HepG2 (cell line): Measurements from ENCODE around the gene NDOR1. TPM values are rescaled to one million over a fixed set of nuclear protein-coding genes. Genes with fewer than 3 reads are reported as not detected.

Experiments used
- ATAC-seq: fragments of 200-7000 bp; cut with Tn5 transposase; 3 replicates; pipeline ENCODE4 v1.9.1; 2020; ENCODE audit warnings: mild to moderate bottlenecking, moderate library complexity
- BruUV-seq: library from RNA; stranded (reverse); fragments of 400-500 nt; replicated peaks from 2 replicates; lab custom pipeline; 2021; lab: Mats Ljungman, UMichigan
- CTCF ChIA-PET: fragments of 300-600 bp; formaldehyde crosslinking; extraction: SDS; loops from one replicate; lab custom pipeline; 2021; ENCODE audit warnings: low total read pairs, inconsistent platforms, low intra/inter-chr PET ratio; lab: Yijun Ruan, JAX
- POLR2A ChIA-PET: fragments of 350-600 bp; sonication (Branson Sonifier 250); formaldehyde crosslinking; loops from one replicate; lab custom pipeline; 2020; ENCODE audit warnings: antibody characterized with exemption, inconsistent platforms; lab: Yijun Ruan, JAX
- DNase-seq: peaks from one replicate; pipeline ENCODE4 v3.0.0-alpha.2; 2015; ENCODE audit warnings: low spot score
- FAIRE-seq: peaks from 3 replicates; lab custom pipeline; 2011; peaks lifted over from hg19 to GRCh38; lab: Jason Lieb, UNC
- H2AFZ ChIP-seq: one replicate; pipeline ENCODE4 v1.6.1; 2011; ENCODE audit warnings: low read length, inconsistent platforms
- H3K27ac ChIP-seq: fragments of 300-600 bp; 3 replicates; pipeline ENCODE4 v1.8.0; 2011; ENCODE audit warnings: mixed run types, mild to moderate bottlenecking, mixed read lengths, low read length, inconsistent platforms; ENCODE audit not compliant: insufficient read depth; ENCODE audit errors: extremely low read length
- H3K27me3 ChIP-seq, 2 experiments: fragments of 200-600 bp in 1 of 2; 2 replicates in 1 of 2; 3 replicates in 1 of 2; pipeline versions ENCODE4 v1.6.0 to v1.8.0; 2011; ENCODE audit warnings: low read length in 2 of 2, mild to moderate bottlenecking in 2 of 2, moderate library complexity in 2 of 2, inconsistent platforms in 1 of 2; ENCODE audit not compliant: insufficient read depth in 2 of 2, control insufficient read depth in 1 of 2
- H3K36me3 ChIP-seq, 2 experiments: fragments of 200-600 bp in 1 of 2; replicated peaks in 1 of 2; 2 replicates in 1 of 2; 3 replicates in 1 of 2; pipeline versions ENCODE4 v1.5.1 to v1.8.0; 2011; ENCODE audit warnings: low read length in 2 of 2, inconsistent platforms in 1 of 2; ENCODE audit not compliant: insufficient read depth in 2 of 2, control insufficient read depth in 1 of 2
- H3K4me1 ChIP-seq: 2 replicates; pipeline ENCODE4 v1.5.1; 2012; ENCODE audit warnings: low read length, inconsistent platforms; ENCODE audit not compliant: insufficient read depth
- H3K4me2 ChIP-seq: 2 replicates; pipeline ENCODE4 v1.6.0; 2011; ENCODE audit warnings: low read depth, low read length, inconsistent platforms
- H3K4me3 ChIP-seq, 3 experiments: fragments of 200-600 bp in 1 of 3; sonication (generic), shearing (Covaris generic) in 1 of 3; replicated peaks in 1 of 3; 2 replicates each; pipeline ENCODE4 v1.5.1; 2011 to 2016; ENCODE audit warnings: low read length in 3 of 3, inconsistent platforms in 2 of 3, low read depth in 2 of 3, mild to moderate bottlenecking in 2 of 3, control low read depth in 1 of 3, mixed read lengths in 1 of 3; ENCODE audit not compliant: insufficient read depth in 1 of 3
- H3K79me2 ChIP-seq: one replicate; pipeline ENCODE4 v1.6.1; 2011; ENCODE audit warnings: low read length, inconsistent platforms; ENCODE audit not compliant: insufficient read depth
- H3K9ac ChIP-seq: 2 replicates; pipeline ENCODE4 v1.6.0; 2011; ENCODE audit warnings: mild to moderate bottlenecking, low read depth, low read length, inconsistent platforms; ENCODE audit not compliant: insufficient read depth
- H3K9me3 ChIP-seq: 2 replicates; pipeline ENCODE4 v1.5.1; 2012; ENCODE audit warnings: mild to moderate bottlenecking, low read length
- H4K20me1 ChIP-seq: 2 replicates; pipeline ENCODE4 v1.6.0; 2011; ENCODE audit warnings: inconsistent platforms, mild to moderate bottlenecking, low read length, moderate library complexity; ENCODE audit not compliant: insufficient read depth
- ATF7-NPFF ChIP-seq: sonication (generic); formaldehyde crosslinking; IDR thresholded peaks from 2 replicates; pipeline ENCODE4 v1.8.1; 2023; ENCODE audit warnings: mild to moderate bottlenecking, low read depth, missing genetic modification reagents, moderate library complexity
- CHD4 ChIP-seq: fragments of 200-600 bp; sonication (generic); IDR thresholded peaks from 2 replicates; pipeline ENCODE4 v1.7.0; 2017; ENCODE audit warnings: mild to moderate bottlenecking, low read length, borderline replicate concordance
- GATA4 ChIP-seq: sonication (generic); IDR thresholded peaks from 2 replicates; pipeline ENCODE4 v1.6.1; 2016; ENCODE audit warnings: antibody characterized with exemption, low read depth, borderline replicate concordance
- HNRNPLL ChIP-seq: fragments of 200-400 bp; formaldehyde crosslinking; IDR thresholded peaks from 2 replicates; pipeline ENCODE4 v1.6.1; 2017; ENCODE audit warnings: mild to moderate bottlenecking, low read depth, low read length; ENCODE audit not compliant: poor library complexity, severe bottlenecking
- PAX8 ChIP-seq: sonication (generic); formaldehyde crosslinking; IDR thresholded peaks from 2 replicates; pipeline ENCODE4 v1.8.0; 2022; ENCODE audit warnings: mild to moderate bottlenecking, missing genetic modification reagents, borderline replicate concordance
- RBM39 ChIP-seq: fragments of 200-400 bp; formaldehyde crosslinking; IDR thresholded peaks from one replicate; pipeline ENCODE4 v1.6.1; 2018; ENCODE audit warnings: antibody characterized with exemption, mild to moderate bottlenecking, low read depth, low read length; ENCODE audit not compliant: poor library complexity, severe bottlenecking
- RNF2 ChIP-seq: fragments of 450-650 bp; conservative IDR thresholded peaks from 2 replicates; pipeline ENCODE4 v1.6.1; 2016; ENCODE audit warnings: low read depth
- SIN3A ChIP-seq: IDR thresholded peaks from 2 replicates; pipeline ENCODE4 v1.6.1; 2011; ENCODE audit warnings: low read depth, mild to moderate bottlenecking, control low read depth, low read length, borderline replicate concordance
- SNAI1 ChIP-seq: sonication (generic); formaldehyde crosslinking; IDR thresholded peaks from 2 replicates; pipeline ENCODE4 v1.5.0; 2020; ENCODE audit warnings: mild to moderate bottlenecking, missing genetic modification reagents, borderline replicate concordance
- ZBTB42 ChIP-seq: sonication (generic); formaldehyde crosslinking; IDR thresholded peaks from 2 replicates; pipeline ENCODE4 v1.5.0; 2020; ENCODE audit warnings: mild to moderate bottlenecking, missing genetic modification reagents
- ZNF547 ChIP-seq: sonication (generic); formaldehyde crosslinking; IDR thresholded peaks from 2 replicates; pipeline ENCODE4 v1.5.1; 2020; ENCODE audit warnings: mild to moderate bottlenecking, missing genetic modification reagents
- ZNF703 ChIP-seq: sonication (generic); formaldehyde crosslinking; IDR thresholded peaks from 2 replicates; pipeline ENCODE4 v1.5.1; 2020; ENCODE audit warnings: missing genetic modification reagents, mild to moderate bottlenecking, moderate library complexity, borderline replicate concordance
- ZSCAN25 ChIP-seq: sonication (generic); formaldehyde crosslinking; IDR thresholded peaks from 2 replicates; pipeline ENCODE4 v1.8.0; 2022; ENCODE audit warnings: mild to moderate bottlenecking, missing genetic modification reagents
- WGBS: methylation state at CpG from one replicate; pipeline ENCODE4 v1.1.6; 2017; ENCODE audit warnings: low lambda C conversion rate; 5-methylcytosine and 5-hydroxymethylcytosine counted together
- in situ Hi-C: cut with HindIII; loops from 2 replicates; pipeline ENCODE4 v1.10.0; 2017; ENCODE audit warnings: low pct_unique_long_range_greater_than_20kb; ENCODE audit not compliant: extremely low pct_ligation_motif_present
- intact Hi-C: fragments of 100-400 bp; cut with micrococcal nuclease; formaldehyde crosslinking; loops from one replicate; pipeline ENCODE4 v1.10.0; 2022; ENCODE audit not compliant: unreplicated experiment
- polyA plus RNA-seq, 8 experiments: library from polyadenylated mRNA; depleted of rRNA in 3 of 8; stranded (reverse) in 7 of 8; unstranded in 1 of 8; fragments of >200 nt; fragmentation: Illumina TruSeq in 4 of 8; extraction: Trizol in 4 of 8; gene quantifications; 2 replicates each; pipeline versions ENCODE4 v1.2.1 to v1.2.3, GENCODE V29; 2011 to 2016; ENCODE audit warnings: low read depth in 4 of 8, missing spikeins in 1 of 8, mixed read lengths in 1 of 8; ENCODE audit not compliant: insufficient read depth in 1 of 8
- total RNA-seq, 5 experiments: library from RNA; depleted of rRNA; stranded (reverse); fragments of >200 nt; fragmentation: Illumina TruSeq; extraction: Trizol; gene quantifications; 2 replicates each; pipeline ENCODE4 v1.2.3, GENCODE V29; 2016; ENCODE audit warnings: low read depth in 1 of 5
- TF ChIP-seq, protein P1 (sequence below): sonication (generic); formaldehyde crosslinking; IDR thresholded peaks from 2 replicates; pipeline ENCODE4 v1.4.0; 2020; ENCODE audit warnings: low read depth, missing genetic modification reagents
- TF ChIP-seq, protein P2 (sequence below): sonication (generic); formaldehyde crosslinking; conservative IDR thresholded peaks from 2 replicates; pipeline ENCODE4 v1.4.0; 2020; ENCODE audit warnings: mild to moderate bottlenecking, missing genetic modification reagents, moderate library complexity

The NDOR1 gene
- total and polyA plus RNA-seq, 2 of the 13 experiments (the other 11 are each of a cell fraction or from before 2014, with no cell fraction given): 3.6 to 8.7 TPM

DNA sequence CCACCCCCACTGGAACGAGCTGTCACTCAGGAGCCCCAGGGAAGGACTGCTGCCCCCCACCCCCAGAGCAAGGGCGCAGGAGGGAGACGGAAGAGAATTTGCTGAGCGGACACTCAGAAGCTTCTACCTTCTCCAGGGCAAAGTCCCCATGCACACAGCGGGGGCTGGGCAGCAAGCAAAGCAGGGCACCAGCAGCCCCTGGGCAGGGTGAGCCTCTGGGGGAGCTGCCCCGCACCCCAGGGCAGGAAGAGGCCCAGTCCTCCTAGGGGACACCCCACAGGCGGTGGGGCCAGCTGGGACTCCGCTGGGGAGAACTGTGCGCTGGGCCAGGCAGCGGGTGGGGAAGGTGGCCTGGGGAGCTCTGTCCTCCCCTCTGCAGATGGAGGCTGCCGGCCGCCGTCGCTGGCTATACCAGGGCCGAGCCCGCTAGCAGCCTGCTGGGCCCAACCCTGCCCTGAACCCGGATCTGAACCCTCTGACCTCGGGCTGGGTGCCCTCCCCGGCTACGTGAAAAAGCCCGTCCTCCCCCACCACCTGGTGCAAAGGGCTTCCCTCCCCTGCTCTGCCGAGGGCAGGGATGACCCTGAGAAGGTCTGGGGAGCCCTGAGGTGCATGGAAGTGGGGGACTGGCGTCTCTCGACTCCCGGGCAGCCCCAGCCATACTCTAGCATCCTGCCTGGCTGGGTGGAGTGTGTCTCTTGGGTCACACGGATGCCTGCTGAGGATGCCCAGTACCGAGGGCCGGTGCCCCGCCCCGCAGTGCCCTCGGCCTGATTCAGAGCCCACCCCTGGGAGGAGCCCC is 24.6 kb downstream of the NDOR1 start:
- DNase-seq (no peak), ATAC-seq (peak; percentile 46), FAIRE-seq (no peak)
- intact Hi-C loops (no loop called here), in situ Hi-C loops (loop anchor here (5.0 kb wide), 2 partner anchors 43 to 118 kb away; partner anchors contain the start of genes ANAPC2, DPP7 and SSNA1)
- no TSS peak for BruUV-seq
- no peaks in the 10 kb centered on the region for H3K27me3 ChIP-seq
- 2% methylated on average over 8 of the region's 31 CpGs for WGBS
- H4K20me1 ChIP-seq: no peaks in the 10 kb centered on the region
- H3K4me2 ChIP-seq: peak overlapping the region; percentile 96
- peak overlapping the region; percentile 75 for H3K27ac ChIP-seq
- no peak overlapping the region for H2AFZ ChIP-seq
- CTCF ChIA-PET: no interaction called here
- H3K36me3 ChIP-seq: no peaks in the 10 kb centered on the region
- H3K4me3 ChIP-seq: peak overlapping the region; percentile 53 to 72 (median 62)
- H3K9me3 ChIP-seq: no peaks in the 10 kb centered on the region
- POLR2A ChIA-PET: interaction anchor here (0.9 to 2.7 kb wide), 14 partner anchors 8 to 144 kb away, joined by 3 to 16 read pairs (median 5); partner anchors contain the start of genes ANAPC2, MAN1B1, SSNA1 and TOR4A
- H3K79me2 ChIP-seq: peaks cover 4% of the 10 kb centered on the region
- peaks cover 75% of the 10 kb centered on the region for H3K4me1 ChIP-seq
- H3K9ac ChIP-seq: peak overlapping the region; percentile 65
- TF ChIP-seq, protein P1, sequence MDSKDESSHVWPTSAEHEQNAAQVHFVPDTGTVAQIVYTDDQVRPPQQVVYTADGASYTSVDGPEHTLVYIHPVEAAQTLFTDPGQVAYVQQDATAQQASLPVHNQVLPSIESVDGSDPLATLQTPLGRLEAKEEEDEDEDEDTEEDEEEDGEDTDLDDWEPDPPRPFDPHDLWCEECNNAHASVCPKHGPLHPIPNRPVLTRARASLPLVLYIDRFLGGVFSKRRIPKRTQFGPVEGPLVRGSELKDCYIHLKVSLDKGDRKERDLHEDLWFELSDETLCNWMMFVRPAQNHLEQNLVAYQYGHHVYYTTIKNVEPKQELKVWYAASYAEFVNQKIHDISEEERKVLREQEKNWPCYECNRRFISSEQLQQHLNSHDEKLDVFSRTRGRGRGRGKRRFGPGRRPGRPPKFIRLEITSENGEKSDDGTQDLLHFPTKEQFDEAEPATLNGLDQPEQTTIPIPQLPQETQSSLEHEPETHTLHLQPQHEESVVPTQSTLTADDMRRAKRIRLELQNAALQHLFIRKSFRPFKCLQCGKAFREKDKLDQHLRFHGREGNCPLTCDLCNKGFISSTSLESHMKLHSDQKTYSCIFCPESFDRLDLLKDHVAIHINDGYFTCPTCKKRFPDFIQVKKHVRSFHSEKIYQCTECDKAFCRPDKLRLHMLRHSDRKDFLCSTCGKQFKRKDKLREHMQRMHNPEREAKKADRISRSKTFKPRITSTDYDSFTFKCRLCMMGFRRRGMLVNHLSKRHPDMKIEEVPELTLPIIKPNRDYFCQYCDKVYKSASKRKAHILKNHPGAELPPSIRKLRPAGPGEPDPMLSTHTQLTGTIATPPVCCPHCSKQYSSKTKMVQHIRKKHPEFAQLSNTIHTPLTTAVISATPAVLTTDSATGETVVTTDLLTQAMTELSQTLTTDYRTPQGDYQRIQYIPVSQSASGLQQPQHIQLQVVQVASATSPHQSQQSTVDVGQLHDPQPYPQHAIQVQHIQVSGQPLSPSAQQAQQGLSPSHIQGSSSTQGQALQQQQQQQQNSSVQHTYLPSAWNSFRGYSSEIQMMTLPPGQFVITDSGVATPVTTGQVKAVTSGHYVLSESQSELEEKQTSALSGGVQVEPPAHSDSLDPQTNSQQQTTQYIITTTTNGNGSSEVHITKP (CRISPR knock-in tag): peak; percentile 91
- TF ChIP-seq RBM39 (no peak), GATA4 (no peak), RNF2 (no peak), SIN3A (0 out of 2 replicates have a peak, but pooled peaks have one; percentile 21), ATF7-NPFF (CRISPR knock-in tag) (peak; percentile 79; the same call in 1 of the 2 replicates), ZBTB42 (no peak), PAX8 (CRISPR knock-in tag) (0 out of 2 replicates have a peak, but pooled peaks have one; percentile 21), SNAI1 (CRISPR knock-in tag) (no peak; the same call in 1 of the 2 replicates), CHD4 (no peak), ZSCAN25 (CRISPR knock-in tag) (peak; percentile 53; the same call in 1 of the 2 replicates), ZNF703 (CRISPR knock-in tag) (no peak), ZNF547 (CRISPR knock-in tag) (no peak), HNRNPLL (peak; percentile 29)
- TF ChIP-seq, protein P2, sequence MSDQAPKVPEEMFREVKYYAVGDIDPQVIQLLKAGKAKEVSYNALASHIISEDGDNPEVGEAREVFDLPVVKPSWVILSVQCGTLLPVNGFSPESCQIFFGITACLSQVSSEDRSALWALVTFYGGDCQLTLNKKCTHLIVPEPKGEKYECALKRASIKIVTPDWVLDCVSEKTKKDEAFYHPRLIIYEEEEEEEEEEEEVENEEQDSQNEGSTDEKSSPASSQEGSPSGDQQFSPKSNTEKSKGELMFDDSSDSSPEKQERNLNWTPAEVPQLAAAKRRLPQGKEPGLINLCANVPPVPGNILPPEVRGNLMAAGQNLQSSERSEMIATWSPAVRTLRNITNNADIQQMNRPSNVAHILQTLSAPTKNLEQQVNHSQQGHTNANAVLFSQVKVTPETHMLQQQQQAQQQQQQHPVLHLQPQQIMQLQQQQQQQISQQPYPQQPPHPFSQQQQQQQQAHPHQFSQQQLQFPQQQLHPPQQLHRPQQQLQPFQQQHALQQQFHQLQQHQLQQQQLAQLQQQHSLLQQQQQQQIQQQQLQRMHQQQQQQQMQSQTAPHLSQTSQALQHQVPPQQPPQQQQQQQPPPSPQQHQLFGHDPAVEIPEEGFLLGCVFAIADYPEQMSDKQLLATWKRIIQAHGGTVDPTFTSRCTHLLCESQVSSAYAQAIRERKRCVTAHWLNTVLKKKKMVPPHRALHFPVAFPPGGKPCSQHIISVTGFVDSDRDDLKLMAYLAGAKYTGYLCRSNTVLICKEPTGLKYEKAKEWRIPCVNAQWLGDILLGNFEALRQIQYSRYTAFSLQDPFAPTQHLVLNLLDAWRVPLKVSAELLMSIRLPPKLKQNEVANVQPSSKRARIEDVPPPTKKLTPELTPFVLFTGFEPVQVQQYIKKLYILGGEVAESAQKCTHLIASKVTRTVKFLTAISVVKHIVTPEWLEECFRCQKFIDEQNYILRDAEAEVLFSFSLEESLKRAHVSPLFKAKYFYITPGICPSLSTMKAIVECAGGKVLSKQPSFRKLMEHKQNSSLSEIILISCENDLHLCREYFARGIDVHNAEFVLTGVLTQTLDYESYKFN: peak; percentile 76
